Measurements from ENCODE around the gene ENDOD1. TPM values are rescaled to one million over a fixed set of nuclear protein-coding genes. Genes with fewer than 3 reads are reported as not detected.

ENDOD1 gene
- total and polyA plus RNA-seq, 2 experiments from 2014 or later: 0.76 to 4.0 TPM

DNA sequence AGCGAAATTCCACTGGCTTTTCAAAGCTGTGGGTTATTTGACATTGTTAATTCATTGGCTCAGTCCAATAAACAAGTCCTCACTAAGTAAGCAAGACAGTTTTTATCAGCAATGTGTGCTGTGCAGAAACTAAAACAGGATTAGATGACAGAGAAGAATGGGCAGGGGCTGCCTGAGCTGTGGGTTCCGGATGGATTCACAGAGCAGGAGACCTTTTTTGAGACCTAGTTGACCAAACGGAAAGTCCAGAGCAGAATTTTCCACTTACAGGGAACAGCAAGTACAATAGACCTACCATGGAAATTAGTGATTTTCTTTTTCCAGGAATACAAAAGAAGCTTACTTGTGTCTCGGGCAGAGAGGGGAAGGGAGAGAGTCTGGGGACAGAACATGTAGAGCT lies 45.6 kb upstream of the ENDOD1 start:
- Mint-ChIP-seq H3K4me3 (no peak overlapping the region), H3K27ac (no peak overlapping the region), H3K27me3 (ENCODE audit: insufficient read depth, low read depth, poor library complexity) (no peaks in the 10 kb centered on the region), H3K36me3 (ENCODE audit: low read depth) (no peaks in the 10 kb centered on the region), H3K4me1 (no peaks in the 10 kb centered on the region), H3K9me3 (no peaks in the 10 kb centered on the region)
- H3K4me3 ChIP-seq: no peak overlapping the region
- H3K9me2 ChIP-seq (ENCODE audit: insufficient read depth): 0 out of 2 replicates have a peak, but pooled peaks cover 2% of the 10 kb centered on the region
- H3K36me3 ChIP-seq (ENCODE audit: insufficient read depth): no peaks in the 10 kb centered on the region
- H2AFZ ChIP-seq: no peak overlapping the region
- no peaks in the 10 kb centered on the region for H3K4me1 ChIP-seq (ENCODE audit: insufficient read depth)
- H3K27ac ChIP-seq (ENCODE audit: low read depth): no peak overlapping the region
- ATAC-seq (no peak), DNase-seq (ENCODE audit: low spot score) (no peak)
- TF ChIP-seq, protein P1, sequence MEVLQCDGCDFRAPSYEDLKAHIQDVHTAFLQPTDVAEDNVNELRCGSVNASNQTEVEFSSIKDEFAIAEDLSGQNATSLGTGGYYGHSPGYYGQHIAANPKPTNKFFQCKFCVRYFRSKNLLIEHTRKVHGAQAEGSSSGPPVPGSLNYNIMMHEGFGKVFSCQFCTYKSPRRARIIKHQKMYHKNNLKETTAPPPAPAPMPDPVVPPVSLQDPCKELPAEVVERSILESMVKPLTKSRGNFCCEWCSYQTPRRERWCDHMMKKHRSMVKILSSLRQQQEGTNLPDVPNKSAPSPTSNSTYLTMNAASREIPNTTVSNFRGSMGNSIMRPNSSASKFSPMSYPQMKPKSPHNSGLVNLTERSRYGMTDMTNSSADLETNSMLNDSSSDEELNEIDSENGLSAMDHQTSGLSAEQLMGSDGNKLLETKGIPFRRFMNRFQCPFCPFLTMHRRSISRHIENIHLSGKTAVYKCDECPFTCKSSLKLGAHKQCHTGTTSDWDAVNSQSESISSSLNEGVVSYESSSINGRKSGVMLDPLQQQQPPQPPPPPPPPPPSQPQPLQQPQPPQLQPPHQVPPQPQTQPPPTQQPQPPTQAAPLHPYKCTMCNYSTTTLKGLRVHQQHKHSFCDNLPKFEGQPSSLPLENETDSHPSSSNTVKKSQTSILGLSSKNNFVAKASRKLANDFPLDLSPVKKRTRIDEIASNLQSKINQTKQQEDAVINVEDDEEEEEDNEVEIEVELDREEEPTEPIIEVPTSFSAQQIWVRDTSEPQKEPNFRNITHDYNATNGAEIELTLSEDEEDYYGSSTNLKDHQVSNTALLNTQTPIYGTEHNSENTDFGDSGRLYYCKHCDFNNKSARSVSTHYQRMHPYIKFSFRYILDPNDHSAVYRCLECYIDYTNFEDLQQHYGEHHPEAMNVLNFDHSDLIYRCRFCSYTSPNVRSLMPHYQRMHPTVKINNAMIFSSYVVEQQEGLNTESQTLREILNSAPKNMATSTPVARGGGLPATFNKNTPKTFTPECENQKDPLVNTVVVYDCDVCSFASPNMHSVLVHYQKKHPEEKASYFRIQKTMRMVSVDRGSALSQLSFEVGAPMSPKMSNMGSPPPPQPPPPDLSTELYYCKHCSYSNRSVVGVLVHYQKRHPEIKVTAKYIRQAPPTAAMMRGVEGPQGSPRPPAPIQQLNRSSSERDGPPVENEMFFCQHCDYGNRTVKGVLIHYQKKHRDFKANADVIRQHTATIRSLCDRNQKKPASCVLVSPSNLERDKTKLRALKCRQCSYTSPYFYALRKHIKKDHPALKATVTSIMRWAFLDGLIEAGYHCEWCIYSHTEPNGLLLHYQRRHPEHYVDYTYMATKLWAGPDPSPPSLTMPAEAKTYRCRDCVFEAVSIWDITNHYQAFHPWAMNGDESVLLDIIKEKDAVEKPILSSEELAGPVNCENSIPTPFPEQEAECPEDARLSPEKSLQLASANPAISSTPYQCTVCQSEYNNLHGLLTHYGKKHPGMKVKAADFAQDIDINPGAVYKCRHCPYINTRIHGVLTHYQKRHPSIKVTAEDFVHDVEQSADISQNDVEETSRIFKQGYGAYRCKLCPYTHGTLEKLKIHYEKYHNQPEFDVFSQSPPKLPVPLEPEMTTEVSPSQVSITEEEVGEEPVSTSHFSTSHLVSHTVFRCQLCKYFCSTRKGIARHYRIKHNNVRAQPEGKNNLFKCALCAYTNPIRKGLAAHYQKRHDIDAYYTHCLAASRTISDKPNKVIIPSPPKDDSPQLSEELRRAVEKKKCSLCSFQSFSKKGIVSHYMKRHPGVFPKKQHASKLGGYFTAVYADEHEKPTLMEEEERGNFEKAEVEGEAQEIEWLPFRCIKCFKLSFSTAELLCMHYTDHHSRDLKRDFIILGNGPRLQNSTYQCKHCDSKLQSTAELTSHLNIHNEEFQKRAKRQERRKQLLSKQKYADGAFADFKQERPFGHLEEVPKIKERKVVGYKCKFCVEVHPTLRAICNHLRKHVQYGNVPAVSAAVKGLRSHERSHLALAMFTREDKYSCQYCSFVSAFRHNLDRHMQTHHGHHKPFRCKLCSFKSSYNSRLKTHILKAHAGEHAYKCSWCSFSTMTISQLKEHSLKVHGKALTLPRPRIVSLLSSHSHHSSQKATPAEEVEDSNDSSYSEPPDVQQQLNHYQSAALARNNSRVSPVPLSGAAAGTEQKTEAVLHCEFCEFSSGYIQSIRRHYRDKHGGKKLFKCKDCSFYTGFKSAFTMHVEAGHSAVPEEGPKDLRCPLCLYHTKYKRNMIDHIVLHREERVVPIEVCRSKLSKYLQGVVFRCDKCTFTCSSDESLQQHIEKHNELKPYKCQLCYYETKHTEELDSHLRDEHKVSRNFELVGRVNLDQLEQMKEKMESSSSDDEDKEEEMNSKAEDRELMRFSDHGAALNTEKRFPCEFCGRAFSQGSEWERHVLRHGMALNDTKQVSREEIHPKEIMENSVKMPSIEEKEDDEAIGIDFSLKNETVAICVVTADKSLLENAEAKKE (CRISPR knock-in tag; IDR thresholded peaks at IDR 0.05): no peak
- no peak for TF ChIP-seq JUNB (IDR thresholded peaks at IDR 0.05; ENCODE audit: unreplicated experiment)
- H3F3A ChIP-seq (replicated peaks; ENCODE audit: low read depth): no peaks in the 10 kb centered on the region
- H3K27me3 ChIP-seq (ENCODE audit: insufficient read depth): no peaks in the 10 kb centered on the region
- no peaks in the 10 kb centered on the region for H3K79me2 ChIP-seq (replicated peaks; ENCODE audit: insufficient read depth)
- no peak overlapping the region for H3K4me2 ChIP-seq
- no peaks in the 10 kb centered on the region for H4K20me1 ChIP-seq (replicated peaks; ENCODE audit: insufficient read depth)

DNA sequence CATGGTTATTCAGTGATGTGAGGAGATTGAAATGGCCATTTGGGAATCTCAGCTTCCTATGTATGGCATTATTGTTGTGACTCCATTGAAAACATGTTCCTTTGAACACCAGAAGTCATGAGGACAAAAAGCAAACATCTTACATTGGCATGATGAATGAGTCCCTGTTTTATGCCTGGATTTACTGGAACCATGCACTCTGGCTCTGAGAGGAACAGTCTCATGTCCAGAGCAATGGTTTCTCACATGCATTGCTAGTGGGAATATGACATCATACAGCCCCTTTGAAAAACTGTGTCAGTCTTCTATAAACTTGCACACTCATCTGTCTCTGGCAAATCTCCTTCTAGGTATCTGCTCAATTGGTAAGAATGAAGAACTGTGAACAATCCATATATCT lies 43.8 kb upstream of the ENDOD1 start:
- Histone ChIP-seq H3K9me2 (ENCODE audit: insufficient read depth) (no peaks in the 10 kb centered on the region), H3K4me1 (ENCODE audit: insufficient read depth) (no peaks in the 10 kb centered on the region), H3K27me3 (ENCODE audit: insufficient read depth) (no peaks in the 10 kb centered on the region), H3K27ac (ENCODE audit: low read depth) (no peak overlapping the region), H2AFZ (no peak overlapping the region), H3K36me3 (ENCODE audit: insufficient read depth) (no peaks in the 10 kb centered on the region), H3K4me3 (no peak overlapping the region), H3K4me2 (no peak overlapping the region), H4K20me1 (replicated peaks; ENCODE audit: insufficient read depth) (no peaks in the 10 kb centered on the region), H3K79me2 (replicated peaks; ENCODE audit: insufficient read depth) (no peaks in the 10 kb centered on the region), H3F3A (replicated peaks; ENCODE audit: low read depth) (no peaks in the 10 kb centered on the region)
- ATAC-seq (no peak), DNase-seq (ENCODE audit: low spot score) (no peak)
- no peaks in the 10 kb centered on the region for H3K9me3 Mint-ChIP-seq
- no peaks in the 10 kb centered on the region for H3K36me3 Mint-ChIP-seq (ENCODE audit: low read depth)
- no peak overlapping the region for H3K4me3 Mint-ChIP-seq
- peaks cover 1% of the 10 kb centered on the region for H3K27me3 Mint-ChIP-seq (ENCODE audit: insufficient read depth, low read depth, poor library complexity)
- H3K27ac Mint-ChIP-seq: no peak overlapping the region
- H3K4me1 Mint-ChIP-seq: no peaks in the 10 kb centered on the region
- TF ChIP-seq POLR2AphosphoS5 (IDR thresholded peaks at IDR 0.05; ENCODE audit: low read depth) (no peak), NANOG (IDR thresholded peaks at IDR 0.05; ENCODE audit: borderline replicate concordance) (no peak), EZH2phosphoT487 (IDR thresholded peaks at IDR 0.05; ENCODE audit: unreplicated experiment) (no peak), JUNB (IDR thresholded peaks at IDR 0.05; ENCODE audit: unreplicated experiment) (no peak)
- TF ChIP-seq, protein P2, sequence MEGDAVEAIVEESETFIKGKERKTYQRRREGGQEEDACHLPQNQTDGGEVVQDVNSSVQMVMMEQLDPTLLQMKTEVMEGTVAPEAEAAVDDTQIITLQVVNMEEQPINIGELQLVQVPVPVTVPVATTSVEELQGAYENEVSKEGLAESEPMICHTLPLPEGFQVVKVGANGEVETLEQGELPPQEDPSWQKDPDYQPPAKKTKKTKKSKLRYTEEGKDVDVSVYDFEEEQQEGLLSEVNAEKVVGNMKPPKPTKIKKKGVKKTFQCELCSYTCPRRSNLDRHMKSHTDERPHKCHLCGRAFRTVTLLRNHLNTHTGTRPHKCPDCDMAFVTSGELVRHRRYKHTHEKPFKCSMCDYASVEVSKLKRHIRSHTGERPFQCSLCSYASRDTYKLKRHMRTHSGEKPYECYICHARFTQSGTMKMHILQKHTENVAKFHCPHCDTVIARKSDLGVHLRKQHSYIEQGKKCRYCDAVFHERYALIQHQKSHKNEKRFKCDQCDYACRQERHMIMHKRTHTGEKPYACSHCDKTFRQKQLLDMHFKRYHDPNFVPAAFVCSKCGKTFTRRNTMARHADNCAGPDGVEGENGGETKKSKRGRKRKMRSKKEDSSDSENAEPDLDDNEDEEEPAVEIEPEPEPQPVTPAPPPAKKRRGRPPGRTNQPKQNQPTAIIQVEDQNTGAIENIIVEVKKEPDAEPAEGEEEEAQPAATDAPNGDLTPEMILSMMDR (conservative IDR thresholded peaks at IDR 0.05; ENCODE audit: low read depth in 2 of 2): no peak
